Erythroblast (primary cell): ENCODE measurements around the gene RING1.

ENCODE experiments used
- DNase-seq, 2 experiments: peaks; one replicate each; lab custom pipeline; 2025; lab: John Stamatoyannopoulos, UW
- GATA1 ChIP-seq: IDR thresholded peaks from 2 replicates; pipeline ENCODE4 v1.6.1; 2011; ENCODE audit warnings: low read depth, mild to moderate bottlenecking, control low read depth, low read length, moderate library complexity
- POLR2A ChIP-seq: IDR thresholded peaks from 2 replicates; pipeline ENCODE4 v1.6.1; 2011; ENCODE audit warnings: mild to moderate bottlenecking, low read length

RING1 gene

GRCh38 chr6:33202799-33203198, 5.5 kb upstream of the RING1 start:
- TF ChIP-seq POLR2A: no peak
- no peak for TF ChIP-seq GATA1
- no peak for DNase-seq

GRCh38 chr6:33203443-33204164, 4.7 kb upstream of the RING1 start:
- no peak for TF ChIP-seq POLR2A
- TF ChIP-seq GATA1: no peak
- DNase-seq: peak in 1 of 2 experiments; percentile 35

GRCh38 chr6:33204165-33204414, 4.2 kb upstream of the RING1 start:
- TF ChIP-seq GATA1: no peak
- TF ChIP-seq POLR2A: no peak
- DNase-seq: no peak

GRCh38 chr6:33204415-33205190, 3.7 kb upstream of the RING1 start, which contains the start of gene HSD17B8:
HSD17B8 (plus strand) TSS chr6:33204655; CDS start chr6:33204669, 14 bp downstream.
- TF ChIP-seq POLR2A (peak; percentile 59), GATA1 (no peak)

GRCh38 chr6:33205191-33206026, 2.9 kb upstream of the RING1 start:
- DNase-seq: peak; percentile 51 to 54
- TF ChIP-seq GATA1 (no peak), POLR2A (no peak)

More at GRCh38 chr6:33204415-33205190, 3.7 kb upstream of the RING1 start, which contains the start of gene HSD17B8:
- DNase-seq: peak; percentile 93 to 94

- TF ChIP-seq POLR2A: no peak
- no peak for TF ChIP-seq GATA1
- peak in 1 of 2 experiments; percentile 32 for DNase-seq
These were observed 2.1 kb upstream of the RING1 start for GRCh38 chr6:33206027-33206863.

GRCh38 chr6:33206864-33207551, 1.3 kb upstream of the RING1 start:
- TF ChIP-seq GATA1 (no peak), POLR2A (no peak)

GRCh38 chr6:33207552-33208090, 679 bp upstream of the RING1 start:
- DNase-seq: peak; percentile 33 to 65
- TF ChIP-seq POLR2A (no peak), GATA1 (no peak)

More at GRCh38 chr6:33206864-33207551, 1.3 kb upstream of the RING1 start:
- peak in 1 of 2 experiments; percentile 21 for DNase-seq

- DNase-seq: no peak
- no peak for TF ChIP-seq POLR2A
- TF ChIP-seq GATA1: no peak
These were observed 1.6 kb downstream of the RING1 start for GRCh38 chr6:33209856-33210255.

GRCh38 chr6:33211136-33211535, 2.8 kb downstream of the RING1 start:
- DNase-seq: no peak
- TF ChIP-seq POLR2A (no peak), GATA1 (no peak)

- TF ChIP-seq POLR2A: no peak
- no peak for TF ChIP-seq GATA1
- DNase-seq: no peak
These were observed 3.5 kb downstream of the RING1 start for GRCh38 chr6:33211666-33212422.

- TF ChIP-seq POLR2A (no peak), GATA1 (no peak)
- no peak for DNase-seq
These were observed 4.5 kb downstream of the RING1 start for GRCh38 chr6:33212857-33213165.
